Activated T-cell treated with anti-CD3 and anti-CD28 coated beads for 48 hours (primary cell): ENCODE data around the gene ITGB5.
"Not testable (repeated sequence)": the region's sequence is repeated elsewhere in the genome, so short reads cannot be mapped to it uniquely, and the experiment has no call there.

Source experiments
- DNase-seq: peaks from one replicate; pipeline ENCODE4 v3.0.0-alpha.2; 2020; ENCODE audit warnings: low read depth

ITGB5 gene

GRCh38 chr3:124752051-124752450 is 135.1 kb downstream of the ITGB5 start:
- no peak for DNase-seq

DNA sequence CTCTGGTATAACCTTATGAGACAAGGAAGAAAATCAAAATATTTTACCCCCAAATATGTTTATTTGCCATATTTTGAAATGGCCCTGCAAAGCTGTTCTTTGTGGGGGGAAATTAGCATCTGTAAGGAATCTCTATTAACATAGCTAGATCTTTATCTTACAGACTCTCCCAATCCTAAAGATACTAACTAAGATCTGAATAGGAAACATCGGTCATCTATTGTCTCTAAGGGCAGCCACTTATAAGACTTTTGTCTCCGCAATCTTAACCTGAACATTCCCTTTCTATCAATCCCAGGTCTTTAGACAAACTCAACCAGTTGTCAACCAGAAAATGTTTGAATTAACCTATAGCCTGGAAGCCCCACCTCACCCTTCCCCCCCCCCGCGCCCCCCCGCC is 135.7 kb downstream of the ITGB5 start:
- DNase-seq: no peak

GRCh38 chr3:124749877-124750276 is 137.3 kb downstream of the ITGB5 start:
- DNase-seq: not testable (repeated sequence)

DNA sequence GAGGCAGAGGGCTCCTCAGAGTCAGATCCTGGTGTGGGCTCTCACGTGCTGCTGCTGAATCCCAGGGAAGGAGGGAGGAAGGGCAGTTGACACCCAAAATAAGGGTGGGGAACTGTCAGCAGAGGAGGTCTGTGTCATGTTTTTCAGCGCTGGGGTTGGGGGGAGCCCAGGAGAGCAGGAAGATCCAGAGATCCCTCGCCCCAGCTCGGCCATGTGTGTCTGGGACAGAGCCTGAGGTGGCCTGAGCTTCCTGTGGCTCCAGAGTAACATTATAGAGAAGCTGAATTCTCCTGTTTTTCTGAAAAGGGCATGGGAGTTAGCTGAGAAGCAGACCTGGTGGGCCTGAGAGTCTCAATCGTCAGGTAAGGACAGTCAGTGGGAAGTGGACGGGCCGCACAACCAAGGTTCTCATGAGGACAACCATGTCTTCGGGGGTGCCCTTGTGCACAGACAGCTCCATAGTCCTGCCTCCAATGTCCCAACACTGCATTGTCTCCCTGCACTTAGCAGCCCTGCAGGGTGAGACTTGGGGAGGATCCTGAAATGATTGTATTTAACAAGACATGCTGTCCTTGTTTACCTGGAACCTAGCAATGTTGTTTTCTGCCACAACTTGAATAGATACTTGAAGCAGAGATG is 138.5 kb downstream of the ITGB5 start:
- DNase-seq: no peak

GRCh38 chr3:124747111-124747981 is 139.8 kb downstream of the ITGB5 start:
- no peak for DNase-seq

DNA sequence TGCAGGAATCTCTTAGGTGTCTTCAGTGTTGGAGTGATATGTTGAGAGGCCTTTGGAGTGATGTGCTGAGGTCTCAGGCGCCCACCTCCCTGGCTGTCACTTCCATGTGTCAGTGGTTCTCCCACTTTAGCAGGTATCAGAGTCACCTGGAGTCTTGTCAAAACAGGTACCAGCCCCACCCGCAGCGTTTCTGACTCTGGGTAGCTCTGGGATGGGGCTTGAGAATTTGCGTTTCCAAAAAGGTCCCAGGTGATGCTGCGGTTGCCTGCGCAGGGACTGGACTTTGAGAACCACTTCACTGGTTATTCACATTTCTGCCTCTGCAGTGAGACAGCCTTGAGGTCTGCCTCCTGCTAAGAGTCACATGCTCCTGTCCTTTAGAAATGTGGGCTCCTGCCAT is 141.4 kb downstream of the ITGB5 start:
- DNase-seq: no peak

DNA sequence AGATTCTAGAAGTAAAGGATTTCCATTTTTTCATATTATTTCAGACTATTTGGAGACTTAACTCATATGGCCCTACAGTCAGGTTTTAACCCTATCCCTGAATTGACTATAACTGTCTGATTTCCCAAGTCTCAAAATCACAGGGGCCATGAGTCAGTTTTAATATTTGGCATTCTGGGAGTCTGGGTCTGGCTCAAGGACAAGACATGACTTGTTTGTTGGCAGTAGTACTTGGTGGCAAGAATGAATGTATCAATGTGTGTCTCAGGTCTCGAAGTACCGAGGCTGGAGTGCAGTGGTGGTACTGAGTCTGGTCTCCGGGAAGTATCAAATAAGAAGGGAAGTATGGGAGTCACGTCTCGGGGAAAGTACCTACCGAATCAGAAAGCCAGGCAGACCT is 146.1 kb downstream of the ITGB5 start:
- no peak for DNase-seq

- DNase-seq: no peak
These were observed 155.4 kb downstream of the ITGB5 start for GRCh38 chr3:124731760-124732159.

DNA sequence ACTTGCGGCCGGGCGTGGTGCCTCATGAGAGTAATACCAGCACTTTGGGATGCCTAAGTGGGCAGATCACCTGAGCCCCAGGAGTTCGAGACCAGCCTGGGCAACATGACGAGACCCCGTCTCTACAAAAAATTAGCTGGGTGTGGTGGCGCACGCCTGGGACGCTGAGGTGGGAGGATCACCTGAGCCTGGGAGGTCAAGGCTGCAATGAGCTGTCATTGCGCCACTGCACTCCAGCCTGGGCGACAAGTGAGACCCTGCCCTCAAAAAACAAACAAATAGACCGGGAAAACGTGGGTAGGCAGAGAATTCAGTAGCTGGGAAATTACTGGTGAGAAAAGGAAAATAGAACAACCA is 156.2 kb downstream of the ITGB5 start:
- DNase-seq: peak; percentile 8

- DNase-seq: peak; percentile 93
These were observed 156.8 kb downstream of the ITGB5 start, which contains the start of gene UMPS for GRCh38 chr3:124730129-124730940. UMPS (plus strand) TSS chr3:124730452; CDS start chr3:124730472, 20 bp downstream.

DNA sequence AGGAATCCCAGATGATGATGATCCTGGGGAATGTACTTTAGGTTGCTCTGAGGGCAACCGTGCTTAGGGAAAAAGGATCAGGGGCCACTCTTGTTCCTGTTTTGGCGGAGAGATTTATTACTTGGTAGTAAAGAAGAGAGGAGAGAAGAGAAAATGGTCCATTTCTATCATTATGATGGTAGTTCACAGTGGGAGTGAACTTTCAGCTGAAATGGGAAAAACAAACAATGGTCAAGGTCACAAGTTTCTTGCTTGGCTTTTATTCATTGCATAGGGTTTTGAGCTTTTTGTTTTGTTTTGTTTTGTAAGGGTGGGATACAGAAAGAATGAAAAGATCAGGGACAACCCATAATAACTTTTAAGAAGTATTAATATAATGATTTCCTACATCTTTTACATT is 164.6 kb downstream of the ITGB5 start:
- no peak for DNase-seq

DNA sequence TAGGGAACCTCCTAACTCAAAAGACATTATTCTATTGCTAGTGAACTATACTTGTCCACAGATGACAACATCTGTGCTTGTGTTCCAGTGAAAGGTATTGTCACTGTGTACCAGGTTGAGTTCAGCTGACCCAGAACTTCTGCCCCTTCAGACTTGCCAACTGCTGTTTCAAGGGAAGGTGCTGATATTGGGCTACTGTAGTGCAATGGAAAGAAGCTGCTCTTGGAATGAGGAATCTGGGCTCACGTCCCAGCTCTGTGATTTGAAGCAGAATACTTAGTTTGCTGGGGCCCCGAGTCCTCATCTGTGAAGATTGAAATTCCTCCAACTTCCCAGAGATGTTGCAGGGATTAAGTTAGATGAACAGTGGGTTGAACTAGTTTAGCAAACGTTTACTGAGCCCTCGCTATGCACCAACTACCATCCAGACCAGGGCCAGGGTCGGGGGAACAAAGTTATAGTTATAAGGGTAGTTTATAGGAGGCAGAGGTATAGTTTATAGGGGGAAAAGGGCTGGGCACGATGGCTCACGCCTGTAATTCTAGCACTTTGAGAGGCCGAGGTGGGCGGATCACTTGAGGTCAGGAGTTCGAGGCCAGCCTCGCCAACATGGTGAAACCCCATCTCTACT is 172.8 kb downstream of the ITGB5 start:
- no peak for DNase-seq
